KMS-11 (cell line): ENCODE results near the gene TNNI2.

Source experiments
- H2AFZ ChIP-seq: fragments of 200-600 bp; sonication (generic); 2 replicates; pipeline ENCODE4 v1.6.1; 2016; ENCODE audit warnings: antibody characterized with exemption, mixed run types, low read depth
- H3K27ac ChIP-seq: fragments of 200-600 bp; sonication (generic); 2 replicates; pipeline ENCODE4 v1.6.1; 2016; ENCODE audit warnings: mild to moderate bottlenecking, mixed run types
- H3K27me3 ChIP-seq: fragments of 200-600 bp; sonication (generic); 2 replicates; pipeline ENCODE4 v1.6.1; 2017; ENCODE audit warnings: mild to moderate bottlenecking, low read depth, mixed run types, moderate library complexity; ENCODE audit not compliant: insufficient read depth
- H3K36me3 ChIP-seq: fragments of 200-600 bp; sonication (generic); 2 replicates; pipeline ENCODE4 v1.6.1; 2017; ENCODE audit warnings: mild to moderate bottlenecking, mixed run types; ENCODE audit not compliant: insufficient read depth
- H3K4me1 ChIP-seq: fragments of 200-600 bp; sonication (generic); 2 replicates; pipeline ENCODE4 v1.6.1; 2016; ENCODE audit warnings: mild to moderate bottlenecking, low read depth, mixed run types; ENCODE audit not compliant: poor library complexity, severe bottlenecking
- H3K4me2 ChIP-seq: fragments of 200-600 bp; sonication (generic); 2 replicates; pipeline ENCODE4 v1.7.0; 2016; ENCODE audit warnings: mild to moderate bottlenecking, mixed run types
- H3K4me3 ChIP-seq: fragments of 200-600 bp; sonication (generic); IDR thresholded peaks from 2 replicates; pipeline ENCODE4 v1.6.1; 2017; ENCODE audit warnings: low read depth, low read length, mixed read lengths; ENCODE audit not compliant: insufficient read depth
- H3K79me2 ChIP-seq: fragments of 200-600 bp; sonication (generic); 2 replicates; pipeline ENCODE4 v1.6.1; 2016; ENCODE audit warnings: low read depth, mixed run types; ENCODE audit not compliant: insufficient read depth
- H3K9ac ChIP-seq: fragments of 200-600 bp; sonication (generic); 2 replicates; pipeline ENCODE4 v1.6.1; 2016; ENCODE audit warnings: mild to moderate bottlenecking, mixed run types
- H4K20me1 ChIP-seq: fragments of 200-600 bp; sonication (generic); 2 replicates; pipeline ENCODE4 v1.6.1; 2016; ENCODE audit warnings: mild to moderate bottlenecking, mixed run types; ENCODE audit not compliant: insufficient read depth
- TF ChIP-seq, protein P1 (sequence below): fragments of 200-600 bp; sonication (generic); conservative IDR thresholded peaks from 2 replicates; pipeline ENCODE4 v1.6.1; 2017; ENCODE audit warnings: low read depth, mild to moderate bottlenecking, antibody characterized with exemption, low read length, moderate library complexity, mixed read lengths

TNNI2 gene

DNA sequence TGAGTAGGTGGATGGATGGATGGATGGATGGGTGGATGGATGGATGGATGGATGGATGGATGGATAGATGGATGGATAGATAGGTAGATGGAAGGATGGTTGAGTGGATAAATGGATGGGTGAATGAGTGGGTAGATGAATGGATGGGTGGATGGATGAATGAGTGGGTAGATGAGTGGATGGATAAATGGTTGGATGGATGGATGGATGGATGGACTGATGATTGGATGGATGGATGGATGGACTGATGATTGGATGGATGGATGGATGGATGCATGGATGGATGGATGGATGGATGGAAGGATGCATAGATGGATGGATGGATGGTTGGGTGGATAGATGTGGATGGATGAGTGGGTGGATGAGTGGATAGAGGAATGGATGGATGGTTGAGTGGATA, 17.2 kb upstream of the TNNI2 start:
- TF ChIP-seq, protein P1, sequence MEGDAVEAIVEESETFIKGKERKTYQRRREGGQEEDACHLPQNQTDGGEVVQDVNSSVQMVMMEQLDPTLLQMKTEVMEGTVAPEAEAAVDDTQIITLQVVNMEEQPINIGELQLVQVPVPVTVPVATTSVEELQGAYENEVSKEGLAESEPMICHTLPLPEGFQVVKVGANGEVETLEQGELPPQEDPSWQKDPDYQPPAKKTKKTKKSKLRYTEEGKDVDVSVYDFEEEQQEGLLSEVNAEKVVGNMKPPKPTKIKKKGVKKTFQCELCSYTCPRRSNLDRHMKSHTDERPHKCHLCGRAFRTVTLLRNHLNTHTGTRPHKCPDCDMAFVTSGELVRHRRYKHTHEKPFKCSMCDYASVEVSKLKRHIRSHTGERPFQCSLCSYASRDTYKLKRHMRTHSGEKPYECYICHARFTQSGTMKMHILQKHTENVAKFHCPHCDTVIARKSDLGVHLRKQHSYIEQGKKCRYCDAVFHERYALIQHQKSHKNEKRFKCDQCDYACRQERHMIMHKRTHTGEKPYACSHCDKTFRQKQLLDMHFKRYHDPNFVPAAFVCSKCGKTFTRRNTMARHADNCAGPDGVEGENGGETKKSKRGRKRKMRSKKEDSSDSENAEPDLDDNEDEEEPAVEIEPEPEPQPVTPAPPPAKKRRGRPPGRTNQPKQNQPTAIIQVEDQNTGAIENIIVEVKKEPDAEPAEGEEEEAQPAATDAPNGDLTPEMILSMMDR: no peak
- Histone ChIP-seq H3K27ac (no peak overlapping the region), H3K79me2 (no peaks in the 10 kb centered on the region), H3K27me3 (peaks cover 88% of the 10 kb centered on the region), H3K4me2 (no peak overlapping the region), H3K4me1 (no peaks in the 10 kb centered on the region), H3K36me3 (no peaks in the 10 kb centered on the region), H2AFZ (no peak overlapping the region), H3K9ac (no peak overlapping the region), H3K4me3 (no peak overlapping the region), H4K20me1 (no peaks in the 10 kb centered on the region)

GRCh38 chr11:1822648-1823375, 16.0 kb upstream of the TNNI2 start:
- Histone ChIP-seq H4K20me1 (no peaks in the 10 kb centered on the region), H3K79me2 (no peaks in the 10 kb centered on the region), H3K4me3 (no peak overlapping the region), H3K36me3 (no peaks in the 10 kb centered on the region), H3K4me1 (no peaks in the 10 kb centered on the region), H3K4me2 (no peak overlapping the region), H2AFZ (no peak overlapping the region), H3K27ac (no peak overlapping the region), H3K9ac (no peak overlapping the region), H3K27me3 (peaks cover 87% of the 10 kb centered on the region)
- TF ChIP-seq, protein P1: no peak

- no peaks in the 10 kb centered on the region for H3K79me2 ChIP-seq
Measured at GRCh38 chr11:1823376-1824220, 15.2 kb upstream of the TNNI2 start.

DNA sequence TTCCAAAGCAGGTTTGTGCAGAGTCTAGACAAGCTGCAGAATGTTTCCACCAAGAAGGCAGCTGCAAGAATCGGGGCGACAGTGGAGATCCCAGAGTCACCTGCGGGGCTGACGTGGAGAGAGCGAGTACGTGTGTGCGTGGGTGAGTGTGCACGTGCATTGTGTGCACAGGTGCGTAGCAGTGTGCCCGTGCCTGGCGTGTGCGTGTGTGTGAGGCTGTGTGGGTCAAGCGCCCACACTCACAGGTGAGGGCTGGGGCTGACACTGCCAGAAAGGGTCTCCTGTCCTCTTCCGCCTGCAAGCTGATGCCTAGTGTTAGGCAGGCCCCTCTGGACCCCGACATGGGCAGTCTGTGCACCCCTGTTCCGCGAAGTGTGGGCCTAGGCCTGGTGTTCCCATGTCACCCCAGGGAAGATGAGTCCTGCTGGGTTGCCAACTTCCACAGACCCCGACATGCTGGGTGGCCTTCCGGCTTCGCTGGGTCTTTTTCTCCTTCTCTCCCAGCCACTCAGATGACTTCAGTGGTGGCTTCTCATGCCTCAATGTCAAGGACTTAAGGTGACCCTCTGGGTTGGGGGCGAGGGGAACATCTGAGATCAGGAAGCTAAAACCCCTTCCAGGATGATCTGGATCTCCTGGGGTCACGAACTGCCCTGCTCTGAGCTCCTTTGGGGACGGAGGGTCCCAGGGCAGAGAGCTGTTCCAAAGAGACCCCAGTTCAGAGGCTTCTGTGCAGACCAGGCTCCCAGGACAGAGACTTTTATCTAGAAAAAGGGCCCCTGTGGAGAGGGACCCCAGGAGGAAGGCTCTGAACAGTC, 14.4 kb upstream of the TNNI2 start:
- H3K36me3 ChIP-seq: no peaks in the 10 kb centered on the region
- no peak overlapping the region for H3K27ac ChIP-seq
- no peaks in the 10 kb centered on the region for H4K20me1 ChIP-seq
- H3K4me2 ChIP-seq: no peak overlapping the region
- no peak overlapping the region for H2AFZ ChIP-seq
- no peaks in the 10 kb centered on the region for H3K4me1 ChIP-seq
- peaks cover 82% of the 10 kb centered on the region for H3K27me3 ChIP-seq
- H3K79me2 ChIP-seq: no peaks in the 10 kb centered on the region
- H3K9ac ChIP-seq: no peak overlapping the region
- no peak overlapping the region for H3K4me3 ChIP-seq
- TF ChIP-seq, protein P1: no peak; the same call in 1 of the 2 replicates

More at GRCh38 chr11:1823376-1824220, 15.2 kb upstream of the TNNI2 start:
- Histone ChIP-seq H3K4me1 (no peaks in the 10 kb centered on the region), H4K20me1 (no peaks in the 10 kb centered on the region), H3K27ac (no peak overlapping the region), H2AFZ (no peak overlapping the region), H3K4me3 (no peak overlapping the region), H3K36me3 (no peaks in the 10 kb centered on the region), H3K4me2 (no peak overlapping the region), H3K27me3 (peaks cover 87% of the 10 kb centered on the region), H3K9ac (no peak overlapping the region)
- TF ChIP-seq, protein P1: no peak
